DOHH2 (cell line): ENCODE measurements around the gene PPARA.

Source experiments
- H3F3A ChIP-seq: fragments of 200-600 bp; sonication (generic), shearing (Covaris generic); 2 replicates; pipeline ENCODE4 v1.6.0; 2016; ENCODE audit warnings: antibody characterized with exemption, mild to moderate bottlenecking; ENCODE audit not compliant: control insufficient read depth, insufficient read depth
- H3K27ac ChIP-seq: fragments of 200-600 bp; sonication (generic); 2 replicates; pipeline ENCODE4 v1.5.1; 2014; ENCODE audit warnings: low read depth, mild to moderate bottlenecking, low read length, moderate library complexity
- H3K27me3 ChIP-seq: fragments of 200-600 bp; sonication (generic); 2 replicates; pipeline ENCODE4 v1.6.1; 2014; ENCODE audit warnings: mild to moderate bottlenecking, low read length, mixed read lengths; ENCODE audit not compliant: control insufficient read depth
- H3K36me3 ChIP-seq: fragments of 200-600 bp; sonication (generic); 2 replicates; pipeline ENCODE4 v1.6.1; 2014; ENCODE audit warnings: mild to moderate bottlenecking, low read length, moderate library complexity, mixed read lengths; ENCODE audit not compliant: control insufficient read depth
- H3K4me1 ChIP-seq: fragments of 200-600 bp; sonication (generic); 2 replicates; pipeline ENCODE4 v1.6.1; 2014; ENCODE audit warnings: mild to moderate bottlenecking, low read length, mixed read lengths; ENCODE audit not compliant: control insufficient read depth
- H3K4me2 ChIP-seq: fragments of 200-600 bp; sonication (generic); 2 replicates; pipeline ENCODE4 v1.6.0; 2014; ENCODE audit warnings: mild to moderate bottlenecking, low read length, moderate library complexity
- H3K4me3 ChIP-seq: fragments of 200-600 bp; sonication (generic); 2 replicates; pipeline ENCODE4 v1.5.1; 2014; ENCODE audit warnings: mild to moderate bottlenecking, low read length, mixed read lengths
- H3K79me2 ChIP-seq: fragments of 200-600 bp; sonication (generic); 2 replicates; pipeline ENCODE4 v1.6.1; 2014; ENCODE audit warnings: mild to moderate bottlenecking, low read length, mixed read lengths; ENCODE audit not compliant: control insufficient read depth
- H3K9me2 ChIP-seq: fragments of 200-600 bp; sonication (generic); replicated peaks from 2 replicates; pipeline ENCODE4 v1.6.1; 2014; ENCODE audit warnings: mild to moderate bottlenecking, low read length, mixed read lengths; ENCODE audit not compliant: control insufficient read depth
- H3K9me3 ChIP-seq: fragments of 200-600 bp; sonication (generic); 2 replicates; pipeline ENCODE4 v1.6.1; 2014; ENCODE audit warnings: antibody characterized with exemption, low read length, mixed read lengths; ENCODE audit not compliant: control insufficient read depth, insufficient read depth
- H4K20me1 ChIP-seq: fragments of 200-600 bp; sonication (generic); 2 replicates; pipeline ENCODE4 v1.6.0; 2014; ENCODE audit warnings: low read depth, mild to moderate bottlenecking, antibody characterized with exemption, low read length, moderate library complexity; ENCODE audit not compliant: control insufficient read depth, insufficient read depth
- EZH2phosphoT487 ChIP-seq: fragments of 200-600 bp; sonication (generic); IDR thresholded peaks from 2 replicates; pipeline ENCODE4 v1.6.1; 2017; ENCODE audit warnings: borderline replicate concordance, mild to moderate bottlenecking, antibody characterized with exemption, low read length, moderate library complexity, mixed read lengths
- TF ChIP-seq, protein P1 (sequence below): fragments of 200-600 bp; sonication (generic); IDR thresholded peaks from one replicate; pipeline ENCODE4 v1.5.1; 2014; ENCODE audit warnings: antibody characterized with exemption, mild to moderate bottlenecking, low read depth, low read length; ENCODE audit not compliant: poor library complexity, severe bottlenecking

Gene PPARA

DNA sequence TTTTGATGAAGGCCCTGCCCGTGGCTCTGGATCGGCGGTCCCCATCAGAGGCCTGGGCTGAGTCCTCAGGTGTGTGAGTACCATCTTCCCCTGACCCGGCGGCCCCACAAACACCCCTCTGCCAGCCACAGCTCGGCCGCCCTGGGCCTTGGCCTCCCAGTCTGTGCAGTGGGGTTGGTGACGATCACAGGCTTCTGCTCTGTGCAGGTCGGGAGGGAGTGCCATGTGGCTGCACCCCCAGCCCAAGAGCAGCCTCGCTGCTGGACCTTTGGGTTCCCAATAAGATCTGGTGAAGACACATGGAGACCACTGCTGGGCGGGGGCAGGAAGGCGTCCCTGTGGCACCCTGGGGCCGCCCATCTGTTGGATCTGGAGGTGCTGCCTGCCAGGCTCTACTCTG lies 47.1 kb upstream of the PPARA start:
- H3K27ac ChIP-seq: no peak overlapping the region
- no peaks in the 10 kb centered on the region for H3K79me2 ChIP-seq
- H3K27me3 ChIP-seq: no peaks in the 10 kb centered on the region
- TF ChIP-seq, protein P1, sequence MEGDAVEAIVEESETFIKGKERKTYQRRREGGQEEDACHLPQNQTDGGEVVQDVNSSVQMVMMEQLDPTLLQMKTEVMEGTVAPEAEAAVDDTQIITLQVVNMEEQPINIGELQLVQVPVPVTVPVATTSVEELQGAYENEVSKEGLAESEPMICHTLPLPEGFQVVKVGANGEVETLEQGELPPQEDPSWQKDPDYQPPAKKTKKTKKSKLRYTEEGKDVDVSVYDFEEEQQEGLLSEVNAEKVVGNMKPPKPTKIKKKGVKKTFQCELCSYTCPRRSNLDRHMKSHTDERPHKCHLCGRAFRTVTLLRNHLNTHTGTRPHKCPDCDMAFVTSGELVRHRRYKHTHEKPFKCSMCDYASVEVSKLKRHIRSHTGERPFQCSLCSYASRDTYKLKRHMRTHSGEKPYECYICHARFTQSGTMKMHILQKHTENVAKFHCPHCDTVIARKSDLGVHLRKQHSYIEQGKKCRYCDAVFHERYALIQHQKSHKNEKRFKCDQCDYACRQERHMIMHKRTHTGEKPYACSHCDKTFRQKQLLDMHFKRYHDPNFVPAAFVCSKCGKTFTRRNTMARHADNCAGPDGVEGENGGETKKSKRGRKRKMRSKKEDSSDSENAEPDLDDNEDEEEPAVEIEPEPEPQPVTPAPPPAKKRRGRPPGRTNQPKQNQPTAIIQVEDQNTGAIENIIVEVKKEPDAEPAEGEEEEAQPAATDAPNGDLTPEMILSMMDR: no peak
- no peak for TF ChIP-seq EZH2phosphoT487
- no peaks in the 10 kb centered on the region for H4K20me1 ChIP-seq
- H3K36me3 ChIP-seq: no peaks in the 10 kb centered on the region
- H3F3A ChIP-seq: no peaks in the 10 kb centered on the region
- no peaks in the 10 kb centered on the region for H3K9me2 ChIP-seq
- H3K4me1 ChIP-seq: no peaks in the 10 kb centered on the region
- no peak overlapping the region for H3K4me3 ChIP-seq
- no peak overlapping the region for H3K4me2 ChIP-seq
- H3K9me3 ChIP-seq: no peaks in the 10 kb centered on the region

DNA sequence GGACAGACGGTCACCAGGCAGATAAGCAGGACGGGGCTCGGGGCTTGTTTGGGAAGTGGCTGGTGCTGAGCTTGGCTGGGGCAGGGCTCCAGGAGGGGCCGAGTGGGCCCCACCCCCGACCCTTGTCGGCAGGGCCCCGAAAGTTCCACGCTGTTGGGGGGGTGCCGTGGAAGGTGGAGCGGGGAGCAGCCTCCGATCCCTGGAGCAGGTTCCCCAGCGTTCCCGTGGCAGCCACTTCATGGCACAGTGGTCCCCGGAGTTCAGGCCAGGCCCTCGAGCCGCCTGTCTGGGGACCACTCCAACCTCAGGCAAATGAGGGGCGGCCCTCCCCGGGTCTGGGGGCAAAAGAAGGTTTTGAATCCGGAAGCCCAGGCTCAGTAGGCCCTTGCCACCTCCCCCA lies 46.7 kb upstream of the PPARA start:
- Histone ChIP-seq H3K9me3 (no peaks in the 10 kb centered on the region), H3K27ac (no peak overlapping the region), H3K9me2 (no peaks in the 10 kb centered on the region), H3K79me2 (no peaks in the 10 kb centered on the region), H3K27me3 (no peaks in the 10 kb centered on the region), H3F3A (no peaks in the 10 kb centered on the region), H3K4me3 (no peak overlapping the region), H3K36me3 (no peaks in the 10 kb centered on the region), H4K20me1 (no peaks in the 10 kb centered on the region), H3K4me1 (no peaks in the 10 kb centered on the region), H3K4me2 (no peak overlapping the region)
- TF ChIP-seq EZH2phosphoT487: no peak
- TF ChIP-seq, protein P1: no peak

DNA sequence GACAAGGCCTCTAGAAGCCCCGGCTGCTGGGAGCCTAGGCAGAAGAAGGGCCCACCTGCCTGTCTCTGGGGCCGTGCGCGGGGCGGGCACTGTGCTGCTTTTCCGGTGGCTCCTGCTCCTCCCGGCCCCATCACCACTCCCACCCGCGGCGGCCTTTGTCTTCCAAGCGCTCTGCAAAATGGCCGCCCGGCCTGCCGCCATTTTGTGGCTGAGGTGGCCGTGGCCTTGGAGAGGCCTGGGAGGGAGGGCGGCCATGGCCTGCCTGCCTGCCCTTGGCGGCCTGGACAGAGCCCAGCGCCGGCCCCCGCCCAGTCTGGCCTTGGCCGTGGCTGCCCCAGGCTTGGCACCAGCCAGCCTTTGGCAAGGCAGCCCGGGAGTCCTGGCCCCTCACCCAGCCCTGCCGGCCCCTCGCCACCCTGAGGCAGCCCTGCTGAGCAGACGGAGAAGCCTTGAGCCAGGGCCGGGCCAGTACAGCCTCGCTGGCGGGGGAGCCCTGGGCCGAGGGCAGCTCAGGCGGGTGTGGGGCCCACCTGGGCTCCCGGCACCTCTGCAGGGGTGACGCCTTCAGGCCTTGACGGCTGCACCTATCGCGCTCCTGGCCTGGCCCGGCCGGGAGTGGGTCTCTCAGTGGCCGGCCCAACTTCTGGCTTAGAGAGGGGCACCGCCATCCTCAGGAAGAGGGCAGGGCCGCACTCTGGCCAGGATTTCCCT lies 46.0 kb upstream of the PPARA start:
- TF ChIP-seq, protein P1: no peak
- no peak for TF ChIP-seq EZH2phosphoT487
- Histone ChIP-seq H4K20me1 (no peaks in the 10 kb centered on the region), H3K79me2 (no peaks in the 10 kb centered on the region), H3K9me3 (no peaks in the 10 kb centered on the region), H3K9me2 (no peaks in the 10 kb centered on the region), H3K4me1 (no peaks in the 10 kb centered on the region), H3K27ac (no peak overlapping the region), H3K27me3 (no peaks in the 10 kb centered on the region), H3F3A (no peaks in the 10 kb centered on the region), H3K4me3 (no peak overlapping the region), H3K36me3 (no peaks in the 10 kb centered on the region), H3K4me2 (no peak overlapping the region)
